Stimulated activated CD8-positive, alpha-beta memory T cell treated with anti-CD3 and anti-CD28 coated beads, Interleukin-15, amount 100 ng/mL, for 48 hours (primary cell): Measurements from ENCODE around the gene PANK2.
"Not testable (repeated sequence)": the region's sequence is repeated elsewhere in the genome, so short reads cannot be mapped to it uniquely, and the experiment has no call there.

ENCODE experiments used
- DNase-seq, 2 donors: peaks; one replicate each; pipeline ENCODE4 v3.0.0-alpha.2; 2020; ENCODE audit warnings: low read depth in 2 of 2

Gene PANK2

DNA sequence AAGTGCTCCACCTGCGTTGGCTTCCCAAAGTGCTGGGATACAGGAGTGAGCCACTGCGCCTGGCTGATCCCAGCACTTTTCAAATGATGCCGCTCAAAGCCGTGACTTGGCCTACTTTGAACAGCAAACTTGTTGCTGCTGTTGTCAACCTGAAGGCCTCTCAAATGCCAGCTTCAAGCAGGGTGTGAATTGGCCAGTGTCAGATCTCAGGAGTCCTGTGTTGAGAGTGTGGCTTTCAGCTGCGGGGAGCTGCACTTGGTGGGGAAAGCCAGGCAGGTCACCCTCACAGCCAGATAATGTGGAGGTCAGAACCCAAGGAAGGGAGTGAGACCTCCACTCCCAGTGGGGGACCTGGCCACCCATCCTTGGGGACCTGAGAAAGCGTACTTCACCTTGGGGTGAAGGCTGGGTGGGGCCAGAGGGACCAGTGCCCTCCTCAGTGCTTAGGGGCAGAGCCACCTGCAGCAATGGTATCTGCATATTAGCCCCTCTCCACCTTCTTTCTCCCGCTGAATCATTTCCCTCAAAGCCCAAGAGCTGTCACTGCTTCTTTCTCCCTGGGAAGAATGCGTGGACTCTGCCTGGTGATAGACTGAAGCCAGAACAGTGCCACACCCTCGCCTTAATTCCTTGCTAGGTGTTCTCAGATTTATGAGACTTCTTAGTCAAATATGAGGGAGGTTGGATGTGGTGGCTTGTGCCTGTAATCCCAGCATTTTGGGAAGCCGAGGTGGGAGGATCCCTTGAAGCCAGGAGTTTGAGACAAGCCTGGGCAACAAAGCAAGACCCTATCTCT lies 19.1 kb upstream of the PANK2 start:
- no peak for DNase-seq

DNA sequence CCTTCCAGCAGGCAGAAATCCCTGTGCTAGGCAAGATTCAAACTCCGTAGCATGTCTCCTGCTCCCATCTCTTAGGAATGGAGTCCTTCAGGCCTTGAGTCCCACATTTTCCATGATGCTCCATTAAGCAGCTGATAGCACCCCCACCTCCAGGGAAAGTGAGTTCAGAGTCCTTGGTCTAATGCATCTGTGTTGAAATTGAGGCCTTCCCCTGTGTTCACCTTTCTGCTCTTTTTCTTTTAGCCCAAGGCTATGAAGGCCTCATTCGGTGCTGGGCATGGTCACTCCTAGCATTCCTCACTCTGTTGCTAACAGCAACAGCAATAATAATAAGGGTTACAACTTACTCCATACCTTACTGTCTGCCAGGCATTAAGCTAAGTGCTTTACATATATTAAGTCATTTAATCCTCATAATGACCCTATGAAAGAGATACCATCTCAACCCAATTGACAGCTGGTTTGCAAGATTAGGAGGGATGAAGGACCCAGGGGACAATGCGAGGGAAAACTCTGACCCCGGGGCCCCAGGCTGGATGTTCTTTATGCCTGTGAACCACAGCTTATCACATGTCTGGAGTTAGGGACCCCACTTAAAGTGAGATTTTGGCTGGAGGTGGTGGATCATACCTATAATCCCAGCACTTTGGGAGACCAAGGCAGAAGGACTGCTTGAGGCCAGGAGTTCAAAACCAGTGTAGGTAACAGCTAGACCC lies 17.5 kb upstream of the PANK2 start:
- no peak for DNase-seq

DNA sequence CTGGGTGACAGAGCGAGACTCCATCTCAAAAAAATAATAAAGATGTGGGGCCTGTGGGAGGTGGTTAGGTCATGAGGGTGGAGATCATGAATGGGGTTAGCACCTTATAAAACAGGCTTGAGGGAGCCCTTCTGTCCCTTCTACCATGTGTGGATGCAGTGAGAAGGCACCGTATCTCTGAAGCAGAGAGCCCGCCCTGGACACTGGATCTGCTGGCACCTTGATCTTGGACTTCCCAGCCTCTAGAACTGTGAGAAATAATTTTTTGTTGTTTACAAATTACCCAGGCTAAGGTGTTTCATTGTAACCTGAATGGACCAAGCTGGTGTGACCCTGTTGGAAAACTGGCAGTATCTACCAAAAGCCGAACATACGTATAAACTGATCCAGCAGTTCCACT lies 15.7 kb upstream of the PANK2 start:
- no peak for DNase-seq

DNA sequence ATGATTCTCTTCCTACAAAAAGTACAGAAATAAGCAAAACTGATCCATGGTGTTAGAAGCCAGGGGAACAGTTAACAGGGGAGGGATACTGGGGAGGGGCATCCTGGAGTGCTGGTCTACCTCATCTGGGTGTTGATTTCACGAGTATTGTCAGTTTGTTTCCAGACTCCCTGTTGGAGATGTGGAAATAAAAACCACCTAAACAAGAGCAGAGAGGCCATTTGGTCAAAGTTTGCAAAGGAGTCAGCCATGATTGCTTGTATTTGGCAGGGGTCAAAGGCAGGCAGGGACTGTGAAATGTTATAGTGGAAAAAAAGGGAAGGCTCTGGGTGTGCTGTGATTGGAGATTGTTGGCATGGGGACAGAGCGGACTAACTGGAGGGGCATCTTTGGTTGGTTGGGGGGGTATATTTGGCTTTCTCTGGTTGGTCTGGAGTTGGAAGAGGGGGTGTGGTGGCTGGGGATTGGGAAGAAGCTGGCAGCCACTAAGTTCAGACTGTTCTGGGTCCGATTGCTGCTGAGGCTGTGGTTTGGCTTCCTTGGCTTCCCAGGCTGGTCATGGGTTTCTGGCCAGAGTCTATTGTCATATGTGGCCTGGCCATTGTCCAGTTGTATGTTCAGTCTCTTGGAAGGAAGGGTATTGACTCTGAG lies 14.9 kb upstream of the PANK2 start:
- no peak for DNase-seq

DNA sequence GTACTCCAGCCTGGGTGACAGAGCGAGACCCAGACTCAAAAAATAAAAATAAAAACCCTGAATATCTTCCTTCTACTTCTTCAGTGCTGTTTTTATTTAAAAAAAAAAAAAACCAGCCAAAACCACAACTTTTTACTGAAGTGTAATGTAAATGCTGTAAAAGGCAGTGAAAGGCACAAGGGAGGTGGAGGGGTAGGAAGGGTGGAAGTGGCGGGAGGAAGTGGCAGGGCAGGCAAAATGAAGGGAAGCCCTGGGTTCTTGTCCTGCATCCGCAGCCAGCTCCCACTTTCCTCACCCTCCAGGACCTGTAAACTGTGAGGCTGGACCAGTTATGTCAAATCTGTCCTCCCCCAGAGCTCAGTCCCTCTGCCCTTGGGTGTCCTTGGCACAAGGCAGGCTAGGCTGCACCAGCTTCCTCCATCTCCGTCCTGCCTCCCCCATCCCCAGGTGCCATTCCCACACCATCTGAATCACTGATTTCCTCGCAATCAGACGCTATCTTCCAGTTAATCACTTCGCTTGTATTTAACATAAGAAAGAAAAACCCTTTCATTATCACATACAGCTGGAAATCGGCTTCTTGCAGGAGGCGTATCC lies 13.7 kb upstream of the PANK2 start:
- DNase-seq, result no peak

DNA sequence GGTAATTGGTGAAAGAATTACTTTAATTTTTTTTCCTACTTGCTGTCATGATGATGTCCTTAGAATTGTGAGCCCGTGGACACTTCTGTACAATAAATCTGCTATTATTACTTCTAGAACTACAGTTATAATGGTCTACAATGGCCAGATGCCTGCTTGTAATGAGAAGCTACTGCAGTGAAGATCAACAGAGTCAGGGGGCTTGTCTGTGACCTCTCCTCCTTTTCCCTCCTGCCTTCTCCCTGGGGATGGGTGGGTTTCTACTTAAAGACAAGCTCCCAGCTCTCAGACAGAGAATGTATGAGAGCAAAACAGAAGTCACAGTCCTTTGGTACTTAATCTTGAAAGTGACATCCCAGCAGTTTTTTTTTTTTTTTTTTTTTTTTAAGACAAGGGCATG lies 13.2 kb upstream of the PANK2 start:
- no peak for DNase-seq

DNA sequence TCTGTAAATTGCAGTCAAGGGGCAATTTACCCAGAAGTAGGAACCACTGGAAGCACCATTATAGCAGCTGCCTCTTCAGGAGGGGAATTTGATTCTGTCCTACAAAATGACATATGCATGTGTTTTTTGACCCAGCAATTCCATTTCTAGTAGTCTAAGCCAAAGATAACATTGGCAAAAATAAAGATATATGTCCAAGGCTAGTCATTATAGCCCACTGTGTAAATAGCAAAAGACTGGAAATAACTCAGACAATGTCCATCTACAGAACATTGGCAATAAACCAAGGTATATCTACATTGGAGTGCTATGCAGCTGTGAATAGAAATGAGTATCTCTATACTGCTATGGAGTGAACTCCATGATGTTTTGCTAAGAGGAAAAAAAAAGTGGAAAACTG lies 12.5 kb upstream of the PANK2 start:
- DNase-seq, result no peak

DNA sequence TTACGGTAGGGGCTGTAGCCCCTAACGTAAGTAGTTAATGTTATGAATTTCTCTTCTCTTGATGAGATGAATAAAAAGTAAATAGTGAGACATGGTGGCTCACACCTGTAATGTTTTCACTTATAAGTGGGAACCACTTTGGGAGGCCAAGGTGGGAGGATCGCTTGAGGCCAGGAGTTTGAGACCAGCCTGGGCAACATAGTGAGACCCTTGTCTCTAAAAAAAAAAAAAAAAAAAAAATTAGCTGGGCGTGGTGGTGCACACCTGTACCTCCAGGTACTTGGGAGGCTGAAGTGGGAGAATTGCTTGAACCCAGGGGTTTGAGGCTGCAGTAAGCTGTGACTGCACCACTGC lies 10.3 kb upstream of the PANK2 start:
- not testable (repeated sequence) for DNase-seq

DNA sequence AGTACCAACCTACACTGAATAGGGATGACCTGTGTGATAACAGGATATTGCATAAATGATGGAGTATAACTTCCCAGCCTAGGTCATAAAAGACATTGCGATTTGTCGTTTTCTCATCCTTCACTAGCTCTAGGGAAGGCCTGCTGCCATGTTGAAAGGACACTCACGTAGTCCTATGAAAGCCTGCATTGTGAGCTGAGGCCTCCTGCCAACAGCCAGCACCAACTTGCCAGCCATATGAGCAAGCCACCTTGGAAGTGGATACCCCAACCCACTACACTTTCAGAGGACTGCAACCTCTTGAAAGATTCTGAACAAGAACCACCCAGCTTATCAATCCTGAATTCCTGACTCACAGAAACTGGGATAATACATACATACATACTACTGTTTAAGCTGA lies 3.5 kb upstream of the PANK2 start:
- no peak for DNase-seq

DNA sequence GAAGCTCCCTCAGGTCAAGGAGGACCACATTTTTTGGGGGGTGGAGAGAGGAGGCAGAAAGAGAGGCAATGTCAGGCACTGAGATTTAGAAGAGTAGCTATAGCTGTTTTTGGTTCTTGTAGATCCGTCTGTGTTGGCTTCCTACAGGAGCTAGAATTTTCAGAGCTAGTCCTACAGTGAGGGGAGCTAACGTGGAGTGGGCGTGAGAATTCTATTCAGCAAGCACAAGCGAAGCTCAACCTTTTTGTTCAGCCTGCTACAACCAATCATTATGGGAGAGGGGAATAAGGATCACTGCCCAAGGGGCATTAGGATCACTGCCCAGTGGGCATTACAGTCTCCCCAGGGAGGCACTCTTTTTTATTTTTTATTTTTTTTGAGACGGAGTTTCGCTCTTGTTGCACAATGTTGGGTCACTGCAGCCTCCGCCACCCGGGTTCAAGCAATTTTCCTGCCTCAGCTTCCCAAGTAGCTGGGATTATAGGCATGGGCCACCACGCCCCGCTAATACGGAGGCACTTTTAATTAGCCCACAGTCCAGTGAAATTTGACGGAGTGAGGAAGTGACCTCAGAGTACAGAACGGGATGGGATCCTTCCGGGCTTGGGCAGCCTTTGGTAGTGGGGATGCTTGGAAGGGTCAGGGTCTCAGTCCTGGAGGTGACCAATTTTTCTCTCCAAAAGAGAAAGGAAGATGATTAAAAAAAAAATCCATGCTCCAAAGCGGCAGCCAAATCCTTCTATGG lies 1.1 kb upstream of the PANK2 start:
- DNase-seq, result no peak

DNA sequence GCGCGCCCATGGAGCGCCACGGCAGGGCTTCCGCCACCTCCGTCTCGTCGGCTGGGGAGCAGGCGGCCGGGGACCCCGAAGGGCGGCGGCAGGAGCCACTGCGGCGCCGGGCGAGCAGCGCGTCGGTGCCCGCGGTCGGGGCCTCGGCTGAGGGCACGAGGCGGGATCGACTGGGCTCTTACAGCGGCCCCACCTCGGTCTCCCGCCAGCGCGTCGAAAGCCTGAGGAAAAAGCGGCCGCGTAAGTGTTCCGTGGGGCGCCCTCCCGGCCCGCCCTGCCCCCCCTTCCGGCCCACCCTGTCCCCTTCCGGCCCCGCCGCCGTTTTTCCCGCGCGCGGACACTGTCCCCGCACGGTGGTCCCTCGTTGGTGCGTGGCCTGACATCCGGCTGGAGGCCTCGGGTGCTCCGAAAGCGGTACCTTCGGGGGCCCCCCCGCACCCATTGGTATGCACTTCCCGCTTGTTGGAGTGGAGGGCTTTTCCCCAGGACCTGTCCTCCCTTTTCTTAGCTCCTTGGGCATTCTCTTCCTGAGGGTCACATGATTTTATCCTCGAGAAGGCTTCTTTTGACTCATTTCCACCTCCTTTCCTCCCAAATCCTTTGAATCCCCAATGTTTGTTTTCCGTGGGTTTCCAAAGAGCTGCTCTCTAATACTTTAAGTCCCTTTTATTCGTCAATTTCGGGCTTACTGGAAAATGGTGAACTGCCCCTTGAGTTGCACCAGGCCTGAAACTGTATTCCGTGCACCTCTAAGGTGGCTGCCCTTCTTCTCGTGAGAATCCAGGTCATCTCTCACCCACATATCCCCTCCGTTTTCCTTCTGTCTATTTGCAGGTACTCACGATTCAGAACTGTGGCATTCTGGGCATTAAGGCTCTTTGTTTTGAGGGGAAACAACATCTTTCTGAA lies 556 bp downstream of the PANK2 start:
- peak; percentile 40 to 50 for DNase-seq

DNA sequence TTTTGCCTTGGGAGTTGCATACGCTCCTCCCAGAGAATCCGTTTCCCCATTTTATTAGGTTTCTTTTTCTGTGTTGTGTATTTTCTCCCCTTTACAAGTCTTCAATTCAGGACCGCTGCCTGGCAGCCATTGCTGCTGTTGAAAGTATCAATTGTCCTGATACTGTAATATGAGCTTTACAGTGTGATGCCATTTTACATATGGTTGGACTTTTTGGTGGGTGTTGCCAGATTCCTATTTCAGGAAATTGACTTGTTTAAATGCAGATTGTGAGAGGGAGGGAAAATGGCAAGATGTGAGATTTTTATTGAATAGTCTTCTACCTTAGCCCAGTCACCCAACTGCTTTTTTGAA lies 1.2 kb downstream of the PANK2 start:
- no peak for DNase-seq

DNA sequence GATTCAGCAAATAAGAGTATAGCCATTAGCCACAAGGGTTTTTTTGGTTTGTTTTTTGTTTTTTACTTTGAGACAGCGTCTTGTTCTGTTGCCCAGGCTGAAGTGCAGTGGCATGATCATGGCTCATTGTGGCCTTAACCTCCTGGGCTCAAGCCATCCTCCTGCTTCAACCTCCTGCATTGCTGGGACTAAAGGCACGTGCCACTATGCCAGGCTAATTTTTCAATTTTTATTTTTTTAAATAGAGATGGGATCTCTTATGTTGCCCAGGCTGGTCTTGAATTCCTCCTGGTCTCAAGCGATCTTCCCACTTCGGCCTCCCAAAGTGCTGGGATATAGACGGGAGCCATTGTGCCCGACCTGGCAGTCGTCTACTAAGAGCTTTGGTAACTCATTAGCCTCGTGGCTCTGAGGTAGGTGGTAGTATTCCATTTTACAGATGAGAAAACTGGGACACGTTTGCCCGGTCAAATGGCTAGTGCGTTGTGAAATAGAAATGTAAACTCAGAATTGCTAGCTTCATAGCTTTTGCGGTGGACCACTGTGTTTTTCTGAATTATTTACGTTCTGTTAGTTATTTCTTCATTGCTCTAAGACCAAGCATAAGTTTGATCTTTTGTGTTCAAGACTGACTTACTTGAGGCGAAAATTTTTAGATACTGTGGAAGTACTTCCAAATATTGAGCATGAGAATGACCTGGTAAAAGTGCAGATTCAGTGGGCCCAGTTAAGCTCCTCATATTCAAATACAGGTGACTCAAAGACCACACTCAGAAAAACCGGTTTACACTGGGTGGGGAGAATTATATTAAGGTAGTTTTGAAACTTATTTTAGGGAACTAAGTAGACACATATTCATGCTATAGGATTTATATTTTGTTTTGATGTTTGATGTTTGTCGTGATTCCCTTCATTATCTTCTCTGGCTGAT lies 2.1 kb downstream of the PANK2 start:
- DNase-seq, result no peak

DNA sequence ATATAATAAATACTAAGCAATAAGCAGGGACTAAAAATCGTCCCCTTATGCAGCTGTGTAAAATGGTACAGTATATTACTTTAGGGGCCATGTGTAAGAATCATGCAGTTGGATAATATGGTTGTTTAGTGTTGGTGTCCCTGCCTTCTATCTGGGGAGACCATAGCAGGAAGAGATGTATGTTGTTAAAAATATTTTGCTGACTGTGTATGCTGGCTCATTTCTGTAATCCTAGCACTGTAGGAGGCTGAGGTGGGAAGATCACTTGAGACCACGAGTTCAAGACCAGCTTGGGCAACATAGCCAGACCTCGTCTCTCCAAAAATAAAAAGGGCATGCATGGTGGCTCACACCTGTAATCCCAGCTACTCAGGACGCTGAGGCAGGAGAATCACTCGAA lies 5.6 kb downstream of the PANK2 start:
- DNase-seq, result no peak

DNA sequence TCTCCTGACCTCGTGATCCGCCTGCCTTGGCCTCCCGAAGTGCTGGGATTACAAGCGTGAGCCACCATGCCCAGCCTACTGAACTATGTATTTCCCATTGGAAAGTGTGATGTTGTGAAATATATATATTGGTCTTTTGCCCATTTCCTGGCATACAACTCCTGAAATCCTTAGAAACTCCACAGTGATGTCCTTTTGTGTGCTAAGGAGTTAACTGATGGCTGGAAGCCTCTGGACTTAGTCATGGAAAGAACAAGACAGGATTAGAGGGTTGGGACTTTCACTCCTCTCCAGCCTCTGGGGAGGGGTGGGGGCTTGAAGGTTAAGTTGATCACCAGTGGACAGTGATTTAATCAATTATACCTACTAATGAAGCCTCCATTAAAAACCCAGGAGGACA lies 7.1 kb downstream of the PANK2 start:
- DNase-seq, result no peak

DNA sequence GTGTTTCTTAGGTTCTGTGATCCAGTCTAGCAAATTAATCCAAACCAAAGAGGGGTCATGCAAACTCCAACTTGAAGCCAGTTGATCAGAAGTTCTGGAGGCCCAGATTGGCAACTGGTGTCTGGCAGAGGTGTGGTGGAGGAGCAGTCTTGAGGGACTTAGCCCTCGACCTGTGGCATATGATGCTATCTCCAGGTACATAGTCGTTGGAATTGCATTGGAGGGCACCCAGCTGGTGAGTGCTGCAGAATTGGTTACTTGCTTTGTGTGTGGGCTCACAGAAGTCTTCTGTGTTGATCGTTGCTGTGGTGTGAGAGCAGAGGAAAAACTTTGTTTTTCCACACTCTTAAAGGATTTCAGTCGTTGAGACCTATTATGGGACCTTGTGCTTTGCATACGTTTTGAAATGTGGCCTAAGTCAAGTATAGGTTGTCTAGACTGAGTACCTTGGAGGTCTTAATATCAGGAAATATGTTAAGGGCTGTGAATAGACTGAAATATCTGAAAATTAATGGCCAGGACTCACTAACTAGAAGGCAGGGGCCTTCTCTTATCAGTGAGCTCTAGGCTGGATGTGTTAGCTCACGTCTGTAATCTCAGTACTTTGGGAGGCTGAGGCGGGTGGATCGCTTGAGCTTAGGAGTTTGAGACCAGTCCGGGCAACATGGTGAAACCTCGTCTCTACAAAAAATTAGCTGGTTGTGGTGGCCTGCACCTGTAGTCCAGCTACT lies 7.8 kb downstream of the PANK2 start:
- no peak for DNase-seq

DNA sequence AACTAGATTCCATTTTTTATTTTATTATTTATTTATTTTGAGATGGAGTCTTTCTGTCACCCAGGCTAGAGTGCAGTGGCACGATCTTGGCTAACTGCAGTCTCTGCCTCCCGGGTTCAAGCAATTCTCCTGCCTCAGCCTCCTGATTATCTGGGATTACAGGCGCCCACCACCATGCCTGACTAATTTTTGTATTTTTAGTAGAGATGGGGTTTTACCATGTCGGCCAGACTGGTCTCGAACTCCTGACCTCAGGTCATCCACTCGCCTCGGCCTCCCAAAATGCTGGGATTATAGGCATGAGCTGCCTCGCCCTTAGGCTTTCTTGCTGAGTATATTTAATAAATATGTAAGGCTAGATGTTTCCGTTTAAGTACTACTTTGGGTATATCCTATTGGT lies 9.0 kb downstream of the PANK2 start:
- not testable (repeated sequence) for DNase-seq

DNA sequence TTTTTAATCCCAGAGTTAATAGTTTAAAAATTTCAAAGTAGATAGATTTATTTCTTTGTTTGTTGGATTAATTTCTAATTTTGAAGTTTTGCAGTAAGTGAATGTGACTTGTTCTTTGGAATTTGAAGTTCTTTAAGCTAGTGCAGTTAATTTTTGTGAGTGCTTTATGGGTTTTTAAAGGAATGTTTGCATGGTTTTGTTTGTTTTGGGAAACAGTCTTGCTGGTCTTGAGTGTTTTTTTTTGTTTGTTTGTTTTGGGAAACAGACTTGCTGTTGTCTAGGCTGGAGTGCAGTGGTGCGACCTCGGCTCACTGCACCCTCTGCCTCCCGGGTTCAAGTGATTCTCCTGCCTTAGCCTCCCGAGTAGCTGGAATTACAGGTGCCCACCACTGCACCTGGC lies 9.5 kb downstream of the PANK2 start:
- DNase-seq, result no peak

DNA sequence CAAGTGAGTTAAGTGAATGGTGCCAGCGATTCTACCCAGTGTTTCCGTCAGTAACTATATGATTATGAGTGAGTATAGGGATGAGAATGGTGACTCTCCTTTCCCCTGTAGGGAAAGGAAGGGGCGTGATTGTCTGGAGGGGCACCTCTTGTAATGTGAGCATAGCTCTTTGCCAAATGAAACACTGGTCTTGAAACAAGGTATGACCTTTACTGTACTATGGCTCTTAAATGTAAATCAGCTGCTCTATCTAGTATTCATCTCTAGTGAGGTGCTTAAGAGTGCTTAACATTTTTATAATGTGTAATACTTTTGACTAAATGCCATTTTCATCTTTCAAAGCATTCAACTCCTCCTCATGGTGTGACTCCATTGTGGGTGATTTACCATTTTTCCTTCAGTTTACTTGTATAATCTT lies 11.0 kb downstream of the PANK2 start:
- DNase-seq, result no peak
